ENCODE results near the gene JMJD7.

JMJD7 gene

DNA sequence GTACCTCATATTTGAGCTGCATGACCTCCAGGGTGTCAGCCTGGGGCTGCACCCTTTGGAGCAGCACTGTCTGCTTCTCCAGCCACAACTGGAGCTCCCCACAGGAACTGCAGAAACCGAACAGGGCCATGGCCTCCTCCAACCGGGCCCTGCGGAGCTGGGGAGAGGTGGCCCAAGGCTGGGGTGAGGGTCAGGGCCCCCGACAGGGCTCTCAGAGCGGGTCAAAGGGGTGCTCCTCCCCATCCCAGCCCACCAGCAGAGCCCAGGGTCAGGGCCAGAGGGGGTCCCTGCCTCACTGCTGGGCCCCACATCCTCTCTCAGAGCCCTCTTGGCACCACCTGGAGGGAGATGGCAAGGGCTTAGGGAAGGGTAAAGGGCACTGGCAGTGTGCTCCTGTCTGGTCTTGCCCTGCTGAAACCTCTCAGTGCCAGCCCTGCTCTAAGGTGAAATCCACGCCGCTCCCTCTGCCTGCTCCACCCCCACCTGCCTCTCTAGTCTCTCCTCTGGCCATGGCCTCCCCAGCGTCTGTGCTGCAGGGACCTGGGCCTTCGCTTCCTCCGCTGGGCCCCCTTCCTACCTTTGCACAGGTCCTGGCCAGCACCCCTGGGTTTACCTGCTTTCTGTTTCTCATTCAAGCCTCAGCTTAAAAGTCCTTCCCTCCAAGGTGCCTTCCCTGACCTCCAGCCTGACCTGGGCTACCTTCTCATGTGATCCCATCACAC is 52.4 kb downstream of the JMJD7 start:
- Mint-ChIP-seq H3K27ac (no peak overlapping the region), H3K4me3 (no peak overlapping the region), H3K27me3 (peaks cover 16% of the 10 kb centered on the region), H3K36me3 (ENCODE audit: low read depth) (no peaks in the 10 kb centered on the region), H3K9me3 (no peaks in the 10 kb centered on the region), H3K4me1 (ENCODE audit: low read depth) (peaks cover 8% of the 10 kb centered on the region)
- no peak for DNase-seq

DNA sequence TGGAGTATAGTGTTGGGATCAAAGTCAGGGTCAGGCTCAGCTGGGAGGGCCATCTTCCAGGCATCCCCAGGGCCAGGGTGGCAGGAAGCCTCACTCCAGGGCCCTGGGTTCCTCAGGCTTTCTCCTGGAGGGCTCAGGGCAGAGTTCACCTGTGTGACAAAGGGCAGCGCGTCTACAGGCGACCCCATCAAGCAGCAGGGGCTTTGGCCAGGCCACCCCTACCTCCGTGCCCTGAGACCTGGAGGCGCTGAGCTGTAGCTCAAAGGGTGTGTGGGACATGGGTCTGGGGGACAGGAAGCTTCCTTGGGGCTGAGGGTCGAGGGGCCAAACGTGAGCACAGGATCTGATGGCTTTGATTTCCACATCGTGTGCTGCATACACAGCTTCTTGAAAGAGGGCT is 53.2 kb downstream of the JMJD7 start:
- Mint-ChIP-seq H3K4me3 (no peak overlapping the region), H3K27me3 (peaks cover 16% of the 10 kb centered on the region), H3K4me1 (ENCODE audit: low read depth) (peaks cover 10% of the 10 kb centered on the region), H3K36me3 (ENCODE audit: low read depth) (no peaks in the 10 kb centered on the region), H3K27ac (peak overlapping the region; percentile 31), H3K9me3 (no peaks in the 10 kb centered on the region)
- no peak for DNase-seq

DNA sequence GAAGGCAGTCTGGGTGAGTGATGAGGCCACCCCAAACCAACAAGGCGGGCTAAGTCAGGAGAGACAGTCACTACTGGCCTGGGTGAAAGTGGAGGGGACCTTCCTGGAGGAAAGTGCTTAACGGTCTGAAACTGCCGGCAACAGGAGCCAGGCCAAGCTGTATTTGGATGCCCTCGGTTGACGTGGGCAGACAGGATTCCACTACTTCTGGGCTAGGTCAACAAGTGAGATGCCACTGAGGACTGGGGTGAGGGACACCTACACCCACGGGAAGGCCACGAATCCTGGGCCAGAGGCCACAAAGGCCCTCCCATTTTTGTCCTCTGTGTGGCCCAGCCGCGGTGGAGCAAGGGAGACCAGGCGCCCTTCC is 53.6 kb downstream of the JMJD7 start:
- H3K27ac Mint-ChIP-seq: no peak overlapping the region
- H3K36me3 Mint-ChIP-seq (ENCODE audit: low read depth): no peaks in the 10 kb centered on the region
- DNase-seq: no peak
- peaks cover 16% of the 10 kb centered on the region for H3K27me3 Mint-ChIP-seq
- peaks cover 10% of the 10 kb centered on the region for H3K4me1 Mint-ChIP-seq (ENCODE audit: low read depth)
- no peaks in the 10 kb centered on the region for H3K9me3 Mint-ChIP-seq
- no peak overlapping the region for H3K4me3 Mint-ChIP-seq

DNA sequence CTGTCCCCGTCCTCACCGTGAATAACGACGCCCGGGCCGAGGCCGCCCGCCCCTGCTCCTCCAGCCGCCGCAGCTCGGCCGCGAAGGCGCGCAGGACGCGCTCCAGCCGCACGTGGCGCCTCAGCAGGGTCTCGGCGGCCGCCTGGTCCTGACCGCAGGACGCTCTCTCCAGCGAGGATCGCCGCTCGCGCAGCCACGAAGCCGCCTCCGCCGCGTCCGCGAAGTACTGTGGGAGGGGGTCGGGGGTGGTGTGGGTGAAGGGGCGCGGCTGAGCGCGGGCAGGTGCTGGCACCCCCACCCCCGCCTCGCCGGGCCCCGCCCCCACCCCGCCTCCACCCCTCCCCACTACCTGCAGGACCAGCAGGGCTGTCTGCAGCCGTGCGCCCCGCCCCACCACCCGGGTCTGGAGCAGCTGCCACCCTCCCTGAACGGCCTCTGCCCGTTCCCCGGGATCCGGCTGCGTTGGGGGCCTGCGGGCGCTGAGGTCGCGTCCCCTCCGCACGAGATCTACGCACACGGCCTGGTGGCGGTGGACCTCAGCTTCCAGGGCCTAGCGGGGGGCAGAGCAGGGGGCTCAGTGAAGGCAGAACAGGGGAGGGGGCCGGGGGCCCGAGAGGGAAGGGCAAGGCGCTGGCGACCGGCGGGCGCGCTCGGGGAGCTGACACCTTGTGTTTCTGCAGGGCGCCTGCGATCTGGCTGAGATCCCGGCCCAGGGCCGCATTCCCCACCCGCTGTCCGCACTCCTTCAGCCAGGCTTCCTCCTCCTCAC is 54.2 kb downstream of the JMJD7 start:
- DNase-seq: no peak
- Mint-ChIP-seq H3K9me3 (no peaks in the 10 kb centered on the region), H3K27ac (no peak overlapping the region), H3K36me3 (ENCODE audit: low read depth) (no peaks in the 10 kb centered on the region), H3K27me3 (peaks cover 16% of the 10 kb centered on the region), H3K4me1 (ENCODE audit: low read depth) (peaks cover 10% of the 10 kb centered on the region), H3K4me3 (no peak overlapping the region)

DNA sequence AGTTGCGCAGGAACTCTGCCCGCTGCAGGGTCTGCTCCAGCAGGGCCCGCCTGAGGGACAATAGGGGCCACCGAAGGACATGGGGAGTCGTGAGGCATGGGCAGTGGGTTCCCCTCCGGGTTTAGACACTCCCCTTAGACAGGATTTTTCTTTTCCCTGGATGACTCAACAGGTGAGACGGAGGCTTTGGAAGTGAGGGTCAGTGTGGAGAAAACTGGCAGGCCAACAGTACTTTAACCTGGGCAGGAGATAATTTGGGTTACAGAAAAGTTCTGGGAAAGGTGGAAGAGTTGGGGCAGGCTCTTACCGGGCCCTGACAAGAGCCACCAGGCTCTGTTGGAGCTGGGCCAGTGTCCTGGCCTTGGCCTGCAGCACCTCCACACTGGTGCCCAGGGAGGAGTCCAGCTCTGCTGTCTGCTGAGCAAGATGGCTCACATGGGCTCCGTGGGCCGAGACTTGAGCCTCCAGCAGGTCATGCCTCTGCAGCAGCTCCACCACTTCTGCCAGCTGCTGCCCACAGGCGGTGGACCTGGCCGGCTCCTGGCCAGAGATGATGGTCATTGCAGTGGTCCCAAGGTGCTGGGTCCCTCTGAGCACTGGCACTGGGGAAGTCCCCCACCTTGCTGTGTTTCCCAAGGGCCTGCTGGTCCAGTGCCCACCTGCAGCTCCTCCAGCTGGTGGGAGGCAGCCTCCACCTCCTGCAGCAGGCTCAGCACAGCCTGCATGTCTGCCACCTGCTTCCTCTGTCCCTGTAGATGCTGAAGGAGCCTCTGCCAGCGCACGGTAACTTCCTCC is 55.0 kb downstream of the JMJD7 start:
- H3K36me3 Mint-ChIP-seq (ENCODE audit: low read depth): no peaks in the 10 kb centered on the region
- no peak overlapping the region for H3K27ac Mint-ChIP-seq
- no peaks in the 10 kb centered on the region for H3K9me3 Mint-ChIP-seq
- no peak for DNase-seq
- H3K4me3 Mint-ChIP-seq: no peak overlapping the region
- peaks cover 15% of the 10 kb centered on the region for H3K4me1 Mint-ChIP-seq (ENCODE audit: low read depth)
- H3K27me3 Mint-ChIP-seq: peaks cover 16% of the 10 kb centered on the region

DNA sequence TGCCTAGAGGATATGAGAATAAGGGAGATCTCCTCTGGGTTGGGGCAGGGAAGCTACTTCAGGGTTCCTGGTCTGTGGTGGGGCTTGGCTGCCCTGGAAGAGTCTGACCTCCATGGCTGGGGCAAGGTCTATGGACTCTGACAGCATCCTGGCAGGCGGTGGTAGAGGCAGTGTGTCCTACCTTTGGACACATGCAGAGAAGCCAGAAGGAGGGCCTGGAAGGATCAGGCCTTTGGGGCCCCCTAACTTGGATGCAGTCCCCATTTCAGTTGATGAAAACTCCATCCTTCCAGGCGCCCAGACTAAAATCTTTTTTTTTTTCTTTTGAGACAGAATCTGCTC is 55.6 kb downstream of the JMJD7 start:
- no peak for DNase-seq
- H3K4me1 Mint-ChIP-seq (ENCODE audit: low read depth): peaks cover 20% of the 10 kb centered on the region
- H3K36me3 Mint-ChIP-seq (ENCODE audit: low read depth): no peaks in the 10 kb centered on the region
- no peak overlapping the region for H3K4me3 Mint-ChIP-seq
- H3K27ac Mint-ChIP-seq: no peak overlapping the region
- peaks cover 16% of the 10 kb centered on the region for H3K27me3 Mint-ChIP-seq
- H3K9me3 Mint-ChIP-seq: no peaks in the 10 kb centered on the region

DNA sequence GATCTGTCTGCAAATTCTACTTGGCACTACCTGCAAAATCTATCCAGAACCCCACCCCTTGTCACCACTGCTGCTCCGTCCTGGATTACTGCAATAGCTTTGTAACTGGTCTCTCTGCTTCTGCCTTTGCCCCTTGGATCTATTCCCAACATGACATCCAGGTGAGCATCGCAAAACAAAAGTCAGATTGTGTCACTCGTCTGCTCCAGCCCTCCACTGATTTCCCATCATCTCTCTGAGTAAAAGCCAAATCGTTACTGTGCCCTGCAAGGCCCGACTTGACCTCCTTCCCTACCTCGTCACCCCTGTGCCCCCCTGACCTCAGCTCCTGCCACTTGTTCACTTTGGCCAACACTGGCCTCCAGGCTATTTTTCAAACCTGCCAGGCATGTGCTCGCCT is 56.6 kb downstream of the JMJD7 start:
- H3K27ac Mint-ChIP-seq: no peak overlapping the region
- H3K4me3 Mint-ChIP-seq: no peak overlapping the region

DNA sequence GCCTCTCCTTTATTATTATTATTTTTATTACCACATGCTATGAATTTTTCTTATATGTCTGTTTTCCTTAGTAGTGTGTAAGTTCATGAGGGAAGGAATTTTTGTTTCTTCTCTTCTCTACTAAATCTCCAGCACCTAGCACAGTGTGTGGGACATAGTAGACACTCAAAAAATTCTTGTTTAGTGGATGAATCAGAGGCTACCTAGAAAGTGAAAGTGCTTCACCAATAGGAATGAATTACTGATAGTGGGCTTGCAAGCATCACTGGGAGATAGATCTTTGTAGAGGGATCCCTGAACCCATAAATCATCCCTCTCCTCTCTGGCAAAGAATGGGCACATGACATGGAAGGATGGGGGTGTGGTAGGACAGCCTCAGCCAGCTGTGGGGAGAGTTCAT is 57.4 kb downstream of the JMJD7 start:
- peaks cover 16% of the 10 kb centered on the region for H3K27me3 Mint-ChIP-seq
- H3K9me3 Mint-ChIP-seq: no peaks in the 10 kb centered on the region
- DNase-seq: no peak
- no peaks in the 10 kb centered on the region for H3K36me3 Mint-ChIP-seq (ENCODE audit: low read depth)
- no peak overlapping the region for H3K4me3 Mint-ChIP-seq
- peaks cover 25% of the 10 kb centered on the region for H3K4me1 Mint-ChIP-seq (ENCODE audit: low read depth)
- no peak overlapping the region for H3K27ac Mint-ChIP-seq

More for the DNA sequence above, 56.6 kb downstream of the JMJD7 start:
- Mint-ChIP-seq H3K27me3 (peaks cover 16% of the 10 kb centered on the region), H3K4me1 (ENCODE audit: low read depth) (peaks cover 25% of the 10 kb centered on the region), H3K36me3 (ENCODE audit: low read depth) (no peaks in the 10 kb centered on the region), H3K9me3 (no peaks in the 10 kb centered on the region)
- no peak for DNase-seq

DNA sequence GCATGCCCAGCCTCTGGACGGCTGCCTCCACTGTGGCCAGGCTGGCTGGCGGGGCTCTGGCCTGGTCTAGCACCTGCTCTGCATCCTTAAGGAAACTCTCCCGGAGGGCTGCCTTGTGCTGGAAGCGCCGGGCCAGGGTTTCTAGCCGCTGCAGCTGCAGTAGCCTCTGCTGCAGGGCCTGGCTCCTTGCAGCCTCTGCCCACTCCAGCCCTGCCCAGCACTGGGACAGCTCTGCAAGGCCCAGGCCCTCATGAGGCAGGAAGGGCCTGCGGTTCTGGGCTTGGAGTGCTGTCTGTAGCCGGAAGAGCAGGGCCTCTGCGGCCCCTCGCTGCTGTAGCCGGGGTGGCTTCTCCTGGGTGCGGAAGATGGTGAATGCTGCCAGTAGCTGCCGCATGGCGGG is 57.9 kb downstream of the JMJD7 start:
- no peaks in the 10 kb centered on the region for H3K36me3 Mint-ChIP-seq (ENCODE audit: low read depth)
- H3K4me3 Mint-ChIP-seq: no peak overlapping the region
- H3K4me1 Mint-ChIP-seq (ENCODE audit: low read depth): peaks cover 25% of the 10 kb centered on the region
- no peaks in the 10 kb centered on the region for H3K9me3 Mint-ChIP-seq
- no peak for DNase-seq
- no peak overlapping the region for H3K27ac Mint-ChIP-seq
- peaks cover 14% of the 10 kb centered on the region for H3K27me3 Mint-ChIP-seq

DNA sequence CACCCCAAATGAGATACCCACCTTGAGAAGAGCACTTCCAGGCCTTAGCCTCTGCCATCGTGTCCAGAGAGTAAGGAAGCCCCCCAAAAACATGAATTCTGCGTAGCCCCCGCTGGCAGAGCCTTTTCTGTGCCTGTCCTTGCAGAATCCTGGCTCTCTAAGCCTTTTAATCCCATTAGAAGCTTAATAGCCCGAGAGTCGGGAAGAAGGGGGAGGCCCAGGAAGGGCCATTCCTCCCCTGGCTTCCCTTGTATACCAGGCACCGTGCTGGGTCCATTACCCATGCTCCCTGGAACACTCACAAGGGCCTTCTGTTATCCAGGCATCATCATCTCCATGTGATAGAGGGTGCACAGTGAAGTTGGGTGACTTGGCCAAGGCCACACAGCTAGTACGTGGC is 58.8 kb downstream of the JMJD7 start:
- Mint-ChIP-seq H3K27ac (no peak overlapping the region), H3K4me1 (ENCODE audit: low read depth) (peaks cover 19% of the 10 kb centered on the region), H3K36me3 (ENCODE audit: low read depth) (no peaks in the 10 kb centered on the region), H3K4me3 (no peak overlapping the region), H3K27me3 (peaks cover 6% of the 10 kb centered on the region), H3K9me3 (no peaks in the 10 kb centered on the region)
- DNase-seq: no peak

DNA sequence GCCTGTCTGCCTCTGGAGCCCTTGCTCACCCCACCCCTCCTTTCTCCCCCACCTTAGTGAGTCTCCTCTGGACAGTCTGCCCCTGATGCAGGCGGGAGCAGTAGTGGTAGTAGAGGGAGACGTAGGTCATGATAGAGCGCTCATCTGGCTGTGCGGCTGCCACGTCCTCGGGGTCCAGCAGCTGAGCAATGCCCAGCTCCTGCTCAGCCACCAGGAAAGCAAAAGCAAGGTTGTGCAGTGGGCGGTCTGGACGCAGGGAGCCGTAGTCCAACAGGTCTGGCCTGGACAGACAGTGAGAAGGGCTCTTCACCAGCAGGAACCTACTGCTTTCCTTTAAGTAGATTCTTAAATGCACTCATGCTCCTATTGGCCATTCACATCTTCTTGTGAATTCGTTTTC is 59.3 kb downstream of the JMJD7 start:
- no peak for DNase-seq
- peaks cover 19% of the 10 kb centered on the region for H3K4me1 Mint-ChIP-seq (ENCODE audit: low read depth)
- H3K36me3 Mint-ChIP-seq (ENCODE audit: low read depth): no peaks in the 10 kb centered on the region
- H3K4me3 Mint-ChIP-seq: no peak overlapping the region
- H3K9me3 Mint-ChIP-seq: no peaks in the 10 kb centered on the region
- peaks cover 6% of the 10 kb centered on the region for H3K27me3 Mint-ChIP-seq
- no peak overlapping the region for H3K27ac Mint-ChIP-seq
